H1 (cell line): ENCODE data around the gene ABCA1. TPM values are rescaled to one million over a fixed set of nuclear protein-coding genes. Genes with fewer than 3 reads are reported as not detected.

Source experiments
- CTCF ChIA-PET: fragments of 300-600 bp; sonication (Branson Sonifier 250); formaldehyde crosslinking; loops from one replicate; lab custom pipeline; 2021; ENCODE audit not compliant: partially characterized antibody; lab: Charles Lee
- POLR2A ChIA-PET: fragments of 300-600 bp; sonication (Branson Sonifier 250); formaldehyde crosslinking; loops from one replicate; lab custom pipeline; 2021; ENCODE audit warnings: inconsistent platforms; ENCODE audit not compliant: partially characterized antibody; lab: Charles Lee
- DNase-seq, 2 experiments: peaks; one replicate each; pipeline versions ENCODE4 v3.0.0 to v3.0.0-alpha.2; 2010 to 2022; ENCODE audit warnings: low spot score in 2 of 2, low read depth in 1 of 2, mixed read lengths in 1 of 2
- FAIRE-seq: peaks from 2 replicates; lab custom pipeline; 2011; peaks lifted over from hg19 to GRCh38; lab: Jason Lieb, UNC
- H2AFZ ChIP-seq: 2 replicates; pipeline ENCODE4 v1.8.1; 2012; ENCODE audit warnings: low read length, inconsistent platforms
- H2AK5ac ChIP-seq: 2 replicates; pipeline ENCODE4 v1.6.1; 2013; ENCODE audit warnings: low read depth, low read length
- H2BK120ac ChIP-seq: replicated peaks from 2 replicates; pipeline ENCODE3; 2013; ENCODE audit warnings: low read depth, low read length, inconsistent platforms
- H2BK12ac ChIP-seq: 2 replicates; pipeline ENCODE4 v1.6.1; 2013; ENCODE audit warnings: low read depth, low read length
- H2BK15ac ChIP-seq: 2 replicates; pipeline ENCODE4 v1.6.1; 2013; ENCODE audit warnings: low read length
- H2BK20ac ChIP-seq: 2 replicates; pipeline ENCODE4 v1.6.1; 2013; ENCODE audit warnings: low read length
- H2BK5ac ChIP-seq: 2 replicates; pipeline ENCODE4 v1.6.1; 2013; ENCODE audit warnings: low read depth, low read length
- H3K14ac ChIP-seq: 2 replicates; pipeline ENCODE4 v1.6.1; 2013; ENCODE audit warnings: inconsistent platforms; ENCODE audit not compliant: insufficient read length
- H3K18ac ChIP-seq: 2 replicates; pipeline ENCODE4 v1.6.1; 2013; ENCODE audit warnings: low read length; ENCODE audit errors: extremely low read depth
- H3K23ac ChIP-seq: 2 replicates; pipeline ENCODE4 v1.6.1; 2013; ENCODE audit warnings: inconsistent platforms; ENCODE audit not compliant: insufficient read length
- H3K23me2 ChIP-seq: 2 replicates; pipeline ENCODE4 v1.6.1; 2013; ENCODE audit warnings: low read depth, low read length
- H3K27ac ChIP-seq: 2 replicates; pipeline ENCODE4 v1.6.1; 2011; ENCODE audit warnings: low read depth, low read length, inconsistent platforms
- H3K27me3 ChIP-seq, 4 experiments: replicated peaks in 1 of 4; 1 replicate in 1 of 4; 2 replicates in 3 of 4; pipeline versions ENCODE4 v1.6.1 to v1.8.1; 2011 to 2013; ENCODE audit warnings: low read length in 3 of 4, mild to moderate bottlenecking in 3 of 4, inconsistent platforms in 2 of 4, mixed read lengths in 2 of 4, moderate library complexity in 1 of 4; ENCODE audit not compliant: control insufficient read depth in 3 of 4, insufficient read depth in 3 of 4; ENCODE audit errors: extremely low read depth in 1 of 4
- H3K36me3 ChIP-seq, 4 experiments: 2 replicates each; pipeline versions ENCODE4 v1.6.1 to v1.8.1; 2011 to 2013; ENCODE audit warnings: mild to moderate bottlenecking in 4 of 4, low read length in 3 of 4, moderate library complexity in 2 of 4, control low read depth in 1 of 4, inconsistent platforms in 1 of 4; ENCODE audit not compliant: insufficient read depth in 4 of 4, control insufficient read depth in 2 of 4
- H3K4ac ChIP-seq: replicated peaks from 2 replicates; pipeline ENCODE3; 2013; ENCODE audit warnings: low read length, low read depth, mixed read lengths, inconsistent platforms; ENCODE audit not compliant: insufficient read length
- H3K4me1 ChIP-seq, 4 experiments: replicated peaks in 1 of 4; 1 replicate in 1 of 4; 2 replicates in 3 of 4; pipeline versions ENCODE4 v1.6.1 to v1.8.1; 2011 to 2013; ENCODE audit warnings: low read length in 3 of 4, inconsistent platforms in 2 of 4, mixed read lengths in 1 of 4; ENCODE audit not compliant: insufficient read depth in 4 of 4, control insufficient read depth in 3 of 4
- H3K4me2 ChIP-seq, 2 experiments: 2 replicates each; pipeline versions ENCODE4 v1.6.1 to v1.8.1; 2011 to 2013; ENCODE audit warnings: low read depth in 2 of 2, low read length in 2 of 2, control low read depth in 1 of 2, inconsistent platforms in 1 of 2, mild to moderate bottlenecking in 1 of 2; ENCODE audit not compliant: insufficient read depth in 1 of 2
- H3K4me3 ChIP-seq, 4 experiments: fragments of 200-600, 300-600 bp in 1 of 4; sonication (generic), shearing (Covaris generic), sonication (Bioruptor Twin) in 1 of 4; 2 replicates each; pipeline versions ENCODE4 v1.5.1 to v1.8.1; 2011 to 2016; ENCODE audit warnings: low read length in 4 of 4, low read depth in 3 of 4, control low read depth in 2 of 4, inconsistent platforms in 2 of 4, mild to moderate bottlenecking in 2 of 4, mixed read lengths in 1 of 4, moderate library complexity in 1 of 4; ENCODE audit not compliant: insufficient read depth in 2 of 4; ENCODE audit errors: extremely low read depth in 1 of 4
- H3K56ac ChIP-seq: replicated peaks from 2 replicates; pipeline ENCODE3; 2013; ENCODE audit warnings: low read depth, mild to moderate bottlenecking, mixed read lengths, low read length, inconsistent platforms; ENCODE audit not compliant: insufficient read length
- H3K79me1 ChIP-seq: 2 replicates; pipeline ENCODE4 v1.6.1; 2013; ENCODE audit warnings: low read depth, low read length, control low read depth
- H3K79me2 ChIP-seq, 2 experiments: 2 replicates each; pipeline versions ENCODE4 v1.6.1 to v1.8.1; 2012 to 2013; ENCODE audit warnings: low read length in 2 of 2, mild to moderate bottlenecking in 2 of 2, inconsistent platforms in 1 of 2; ENCODE audit not compliant: insufficient read depth in 2 of 2, control insufficient read depth in 1 of 2
- H3K9ac ChIP-seq, 4 experiments: replicated peaks in 1 of 4; 1 replicate in 1 of 4; 2 replicates in 3 of 4; pipeline versions ENCODE4 v1.6.1 to v1.8.1; 2011 to 2013; ENCODE audit warnings: low read depth in 3 of 4, low read length in 3 of 4, control low read depth in 2 of 4, mild to moderate bottlenecking in 2 of 4, moderate library complexity in 2 of 4, inconsistent platforms in 1 of 4; ENCODE audit errors: extremely low read depth in 1 of 4
- H3K9me3 ChIP-seq, 2 experiments: 2 replicates each; pipeline versions ENCODE4 v1.6.1 to v1.8.1; 2012 to 2013; ENCODE audit warnings: mild to moderate bottlenecking in 2 of 2, moderate library complexity in 2 of 2, control low read depth in 1 of 2, inconsistent platforms in 1 of 2, low read depth in 1 of 2, low read length in 1 of 2, mixed read lengths in 1 of 2; ENCODE audit not compliant: insufficient read depth in 2 of 2
- H4K20me1 ChIP-seq, 2 experiments: replicated peaks in 1 of 2; 2 replicates each; pipeline versions ENCODE3 to v1.8.1; 2011 to 2013; ENCODE audit warnings: inconsistent platforms in 2 of 2, low read length in 2 of 2, mild to moderate bottlenecking in 1 of 2; ENCODE audit not compliant: insufficient read depth in 2 of 2, control insufficient read depth in 1 of 2
- H4K5ac ChIP-seq: 2 replicates; pipeline ENCODE4 v1.6.1; 2013; ENCODE audit warnings: low read length, low read depth, mixed read lengths, inconsistent platforms; ENCODE audit not compliant: insufficient read length
- H4K8ac ChIP-seq: 2 replicates; pipeline ENCODE4 v1.8.0; 2013; ENCODE audit warnings: mild to moderate bottlenecking, moderate library complexity, low read length, inconsistent platforms; ENCODE audit not compliant: insufficient read depth; ENCODE audit errors: extremely low read depth
- H4K91ac ChIP-seq: replicated peaks from 2 replicates; pipeline ENCODE3; 2013; ENCODE audit warnings: low read length, mixed read lengths, inconsistent platforms; ENCODE audit not compliant: insufficient read length
- BRCA1 ChIP-seq: IDR thresholded peaks from 2 replicates; pipeline ENCODE4 v1.6.1; 2012; ENCODE audit warnings: low read depth, low read length, improper control_type of control experiment
- CBX5 ChIP-seq: fragments of 300-800, 300-1000 bp; sonication (generic); IDR thresholded peaks from 2 replicates; pipeline ENCODE4 v1.7.1; 2016; ENCODE audit warnings: antibody characterized with exemption, low read length, low read depth
- CTCF ChIP-seq, 3 experiments: IDR thresholded peaks; 1 replicate in 2 of 3; 2 replicates in 1 of 3; pipeline versions ENCODE4 v1.5.1 to v1.6.1; 2011; ENCODE audit warnings: low read length in 3 of 3, mild to moderate bottlenecking in 3 of 3, inconsistent platforms in 2 of 3, low read depth in 1 of 3, moderate library complexity in 1 of 3; ENCODE audit not compliant: insufficient read depth in 1 of 3; ENCODE audit errors: control extremely low read depth in 1 of 3
- JUND ChIP-seq: IDR thresholded peaks from 2 replicates; pipeline ENCODE4 v1.6.1; 2011; ENCODE audit warnings: mild to moderate bottlenecking, improper control_type of control experiment, low read length
- NRF1 ChIP-seq: IDR thresholded peaks from 2 replicates; pipeline ENCODE4 v1.6.1; 2011; ENCODE audit warnings: mild to moderate bottlenecking, low read depth, low read length, improper control_type of control experiment
- POLR2AphosphoS5 ChIP-seq: IDR thresholded peaks from 2 replicates; pipeline ENCODE4 v1.6.1; 2011; ENCODE audit warnings: low read depth, low read length
- POU5F1 ChIP-seq: IDR thresholded peaks from 2 replicates; pipeline ENCODE4 v1.6.1; 2011; ENCODE audit warnings: low read depth, mild to moderate bottlenecking, low read length, moderate library complexity
- SIRT6 ChIP-seq: IDR thresholded peaks from one replicate; pipeline ENCODE4 v1.7.1; 2012; ENCODE audit warnings: low read length, inconsistent platforms
- SP2 ChIP-seq: IDR thresholded peaks from 2 replicates; pipeline ENCODE4 v1.6.1; 2012; ENCODE audit warnings: mild to moderate bottlenecking, low read length, inconsistent platforms
- TAF1 ChIP-seq: IDR thresholded peaks from 2 replicates; pipeline ENCODE4 v1.6.1; 2011; ENCODE audit warnings: mild to moderate bottlenecking, low read depth, low read length
- TEAD4 ChIP-seq: IDR thresholded peaks from 2 replicates; pipeline ENCODE4 v1.6.1; 2012; ENCODE audit warnings: low read depth, low read length, inconsistent platforms, mixed read lengths
- ZNF274 ChIP-seq: IDR thresholded peaks from 2 replicates; pipeline ENCODE4 v1.7.0; 2012; ENCODE audit warnings: low read length, borderline replicate concordance; ENCODE audit errors: extremely low read depth
- WGBS, 2 experiments: shearing (Covaris generic) in 1 of 2; methylation state at CpG; one replicate each; pipeline versions ENCODE4 v1.1.6 to v1.1.7; 2013 to 2015; ENCODE audit warnings: low lambda C conversion rate in 2 of 2, mixed read lengths in 2 of 2, inconsistent platforms in 1 of 2, low coverage in 1 of 2, missing lambda C conversion rate in 1 of 2; ENCODE audit not compliant: insufficient replicate concordance in 2 of 2, insufficient coverage in 1 of 2, insufficient read length in 1 of 2; ENCODE audit errors: extremely low coverage in 1 of 2, missing lambda C conversion rate in 1 of 2; 5-methylcytosine and 5-hydroxymethylcytosine counted together
- polyA plus RNA-seq, 7 experiments: library from polyadenylated mRNA; depleted of rRNA in 3 of 7; stranded (reverse) in 5 of 7; unstranded in 2 of 7; fragments of >200 nt in 5 of 7; fragments of 200-250 nt in 2 of 7; gene quantifications; 1 replicate in 5 of 7; 2 replicates in 1 of 7; 4 replicates in 1 of 7; pipeline versions ENCODE4 v1.2.1 to v1.2.3, GENCODE V29; 2011 to 2013; ENCODE audit warnings: missing spikeins in 2 of 7, mixed read lengths in 2 of 7
- total RNA-seq: library from RNA; stranded (reverse); fragmentation: NEBNext Ultra II Directional; extraction: Animal tissue kit (Norgen Biotek cat#: 25700); gene quantifications from 2 replicates; pipeline ENCODE4 v1.2.1, GENCODE V29; 2021
- TF ChIP-seq, protein P1 (sequence below): IDR thresholded peaks from 2 replicates; pipeline ENCODE4 v1.6.1; 2012; ENCODE audit warnings: inconsistent platforms

The ABCA1 gene
- total and polyA plus RNA-seq, 2 of the 8 experiments (the other 6 are each of a cell fraction or from before 2014, with no cell fraction given), result 6.9 to 7.8 TPM

GRCh38 chr9:104738452-104738851 is 189.5 kb downstream of the ABCA1 start:
- no peaks in the 10 kb centered on the region for H4K20me1 ChIP-seq
- no peaks in the 10 kb centered on the region for H3K36me3 ChIP-seq
- H4K91ac ChIP-seq, result no peak overlapping the region
- H3K4ac ChIP-seq, result no peak overlapping the region
- no peak for DNase-seq
- no peak overlapping the region for H3K9ac ChIP-seq
- H3K56ac ChIP-seq, result no peak overlapping the region
- no peaks in the 10 kb centered on the region for H3K79me1 ChIP-seq
- H3K9me3 ChIP-seq, result no peaks in the 10 kb centered on the region
- H4K5ac ChIP-seq, result no peak overlapping the region
- no peak overlapping the region for H2BK120ac ChIP-seq
- no peak overlapping the region for H2AFZ ChIP-seq
- H2BK12ac ChIP-seq, result no peak overlapping the region
- ChIA-PET POLR2A (no interaction called here), CTCF (no interaction called here)
- no peaks in the 10 kb centered on the region for H3K79me2 ChIP-seq
- H2AK5ac ChIP-seq, result no peak overlapping the region
- no peak overlapping the region for H3K4me2 ChIP-seq
- no peak overlapping the region for H3K23ac ChIP-seq
- no peak overlapping the region for H4K8ac ChIP-seq
- WGBS, 2 experiments, result 95% methylated on average over 2 of the region's 3 CpGs; no CpG with 5 or more reads in 1 of the 2 experiments
- H2BK15ac ChIP-seq, result no peak overlapping the region
- no peak overlapping the region for H3K27ac ChIP-seq
- no peak overlapping the region for H3K18ac ChIP-seq
- no peaks in the 10 kb centered on the region for H3K27me3 ChIP-seq
- no peak overlapping the region for H2BK5ac ChIP-seq
- H3K4me1 ChIP-seq, result no peaks in the 10 kb centered on the region
- FAIRE-seq, result no peak
- no peak overlapping the region for H3K14ac ChIP-seq
- H3K23me2 ChIP-seq, result no peaks in the 10 kb centered on the region
- H2BK20ac ChIP-seq, result no peak overlapping the region
- no peak overlapping the region for H3K4me3 ChIP-seq
- no peak for TF ChIP-seq POU5F1
- TF ChIP-seq JUND, result no peak
- TF ChIP-seq SIRT6, result no peak
- TF ChIP-seq TAF1, result no peak
- no peak for TF ChIP-seq TEAD4
- TF ChIP-seq, protein P1, sequence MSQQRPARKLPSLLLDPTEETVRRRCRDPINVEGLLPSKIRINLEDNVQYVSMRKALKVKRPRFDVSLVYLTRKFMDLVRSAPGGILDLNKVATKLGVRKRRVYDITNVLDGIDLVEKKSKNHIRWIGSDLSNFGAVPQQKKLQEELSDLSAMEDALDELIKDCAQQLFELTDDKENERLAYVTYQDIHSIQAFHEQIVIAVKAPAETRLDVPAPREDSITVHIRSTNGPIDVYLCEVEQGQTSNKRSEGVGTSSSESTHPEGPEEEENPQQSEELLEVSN, result no peak
- no peak for TF ChIP-seq ZNF274
- TF ChIP-seq POLR2AphosphoS5, result no peak
- no peak for TF ChIP-seq BRCA1
- no peak for TF ChIP-seq SP2
- TF ChIP-seq CTCF (IDR thresholded peaks at IDR 0.05; ENCODE audit: control extremely low read depth in 1 of 3, insufficient read depth in 1 of 3, low read depth in 1 of 3, low read length in 3 of 3), result no peak
- TF ChIP-seq NRF1, result no peak
- TF ChIP-seq CBX5, result no peak
